ENCODE results near the gene CELF5.

DNA sequence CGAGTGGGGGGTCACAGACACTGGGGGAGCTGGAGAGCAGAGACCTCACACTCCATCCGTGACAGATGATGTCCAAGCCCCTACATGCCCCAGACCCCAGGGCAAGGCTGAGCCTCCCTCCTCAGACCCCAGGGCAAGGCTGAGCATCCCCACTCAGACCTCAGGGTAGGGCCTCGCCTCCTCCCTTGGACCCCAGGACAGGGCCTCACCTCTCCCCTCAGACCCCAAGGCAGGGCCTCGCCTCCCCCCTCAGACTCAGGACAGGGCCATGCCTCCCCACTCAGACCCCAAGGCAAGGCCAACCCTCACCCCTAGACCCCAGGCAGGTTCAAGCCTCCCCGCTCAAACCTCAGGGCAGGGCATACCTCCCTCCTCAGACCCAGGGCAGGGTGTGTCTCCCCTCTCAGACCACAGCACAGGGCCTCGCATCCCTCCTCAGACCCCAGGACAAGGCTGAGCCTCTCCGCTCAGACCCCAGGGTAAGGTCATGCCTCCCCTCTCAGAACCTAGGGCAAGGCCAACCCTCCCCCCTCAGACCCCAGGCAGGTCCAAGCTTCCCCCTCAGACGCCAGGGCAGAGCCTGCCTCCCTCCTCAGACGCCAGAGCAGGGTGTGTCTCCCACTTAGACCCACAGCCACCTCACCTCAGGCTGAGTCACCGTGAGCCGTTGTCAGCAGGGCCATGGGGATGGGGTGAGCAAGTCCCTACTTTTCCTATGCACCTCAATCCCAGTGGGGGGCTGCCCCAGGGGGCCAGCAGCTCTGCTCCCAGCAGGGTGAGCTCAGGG lies 47.6 kb upstream of the CELF5 start:
- TF ChIP-seq, protein P1, sequence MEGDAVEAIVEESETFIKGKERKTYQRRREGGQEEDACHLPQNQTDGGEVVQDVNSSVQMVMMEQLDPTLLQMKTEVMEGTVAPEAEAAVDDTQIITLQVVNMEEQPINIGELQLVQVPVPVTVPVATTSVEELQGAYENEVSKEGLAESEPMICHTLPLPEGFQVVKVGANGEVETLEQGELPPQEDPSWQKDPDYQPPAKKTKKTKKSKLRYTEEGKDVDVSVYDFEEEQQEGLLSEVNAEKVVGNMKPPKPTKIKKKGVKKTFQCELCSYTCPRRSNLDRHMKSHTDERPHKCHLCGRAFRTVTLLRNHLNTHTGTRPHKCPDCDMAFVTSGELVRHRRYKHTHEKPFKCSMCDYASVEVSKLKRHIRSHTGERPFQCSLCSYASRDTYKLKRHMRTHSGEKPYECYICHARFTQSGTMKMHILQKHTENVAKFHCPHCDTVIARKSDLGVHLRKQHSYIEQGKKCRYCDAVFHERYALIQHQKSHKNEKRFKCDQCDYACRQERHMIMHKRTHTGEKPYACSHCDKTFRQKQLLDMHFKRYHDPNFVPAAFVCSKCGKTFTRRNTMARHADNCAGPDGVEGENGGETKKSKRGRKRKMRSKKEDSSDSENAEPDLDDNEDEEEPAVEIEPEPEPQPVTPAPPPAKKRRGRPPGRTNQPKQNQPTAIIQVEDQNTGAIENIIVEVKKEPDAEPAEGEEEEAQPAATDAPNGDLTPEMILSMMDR (IDR thresholded peaks at IDR 0.05), result no peak
- no peak for TF ChIP-seq POLR2A (IDR thresholded peaks at IDR 0.05)
- TF ChIP-seq EP300 (IDR thresholded peaks at IDR 0.05), result no peak

All from ovary (tissue), 3 donors.